ENCODE data around the gene TOM1L2. TPM values are rescaled to one million over a fixed set of nuclear protein-coding genes. Genes with fewer than 3 reads are reported as not detected.

The TOM1L2 gene
- total RNA-seq, 1 donor from 2014 or later: 27.1 TPM

DNA sequence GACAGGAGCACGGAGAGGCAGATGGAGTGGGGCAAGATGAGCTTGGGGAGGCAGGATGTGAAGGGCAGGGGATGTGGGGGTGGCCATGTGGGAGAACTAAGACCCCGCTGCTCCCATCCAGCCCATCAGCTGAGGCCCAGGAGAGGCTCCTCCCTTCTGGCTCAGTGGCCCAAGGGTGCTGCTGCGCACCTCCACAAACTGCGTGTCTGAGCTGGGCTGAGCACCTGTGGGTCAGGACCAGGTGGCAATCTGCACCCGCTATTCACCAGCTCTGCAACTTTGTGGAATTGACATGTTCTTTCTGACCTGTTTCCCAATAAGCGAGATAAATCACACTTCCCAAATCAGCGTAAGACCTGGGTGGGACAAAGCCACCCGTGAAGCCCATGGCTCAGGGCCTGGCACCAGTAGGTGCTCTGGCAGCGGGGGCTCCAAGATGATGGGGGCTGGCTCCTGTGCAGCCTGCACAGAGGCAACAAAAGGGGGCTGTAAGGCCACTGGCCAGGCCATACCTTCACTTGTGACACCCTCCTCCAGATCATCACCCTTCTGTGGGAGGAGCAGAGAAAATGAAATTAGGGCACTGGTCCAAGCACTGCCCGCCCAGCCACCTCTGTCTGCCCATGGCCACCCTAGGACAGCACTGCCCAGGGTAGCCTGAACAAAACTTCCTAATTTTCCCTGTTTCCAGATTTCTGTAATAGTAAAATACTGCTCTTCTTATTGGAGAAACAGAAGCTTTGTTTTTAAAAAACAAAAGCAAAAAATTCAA is 123.7 kb downstream of the TOM1L2 start:
- DNase-seq: no peak

DNA sequence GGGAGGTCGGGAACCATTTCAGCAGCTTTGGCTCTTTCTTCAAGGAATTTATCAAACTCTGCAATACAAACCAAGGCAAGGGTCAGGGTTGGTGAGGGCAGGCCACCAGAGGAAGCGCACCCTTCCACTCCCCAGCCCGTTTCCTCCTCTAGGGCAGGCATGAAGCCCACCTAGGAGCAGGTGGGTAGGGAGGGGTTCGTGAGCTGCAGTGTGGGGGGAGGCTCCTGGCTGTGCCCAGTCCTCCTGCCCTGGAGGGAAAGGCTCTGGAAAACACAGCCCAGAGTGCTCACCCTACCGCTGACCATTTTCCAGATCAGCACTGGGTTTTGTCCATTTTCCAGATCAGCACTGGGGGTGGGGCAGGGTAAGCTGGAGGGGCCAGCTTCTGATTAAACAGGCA is 124.5 kb downstream of the TOM1L2 start:
- no peak for DNase-seq

DNA sequence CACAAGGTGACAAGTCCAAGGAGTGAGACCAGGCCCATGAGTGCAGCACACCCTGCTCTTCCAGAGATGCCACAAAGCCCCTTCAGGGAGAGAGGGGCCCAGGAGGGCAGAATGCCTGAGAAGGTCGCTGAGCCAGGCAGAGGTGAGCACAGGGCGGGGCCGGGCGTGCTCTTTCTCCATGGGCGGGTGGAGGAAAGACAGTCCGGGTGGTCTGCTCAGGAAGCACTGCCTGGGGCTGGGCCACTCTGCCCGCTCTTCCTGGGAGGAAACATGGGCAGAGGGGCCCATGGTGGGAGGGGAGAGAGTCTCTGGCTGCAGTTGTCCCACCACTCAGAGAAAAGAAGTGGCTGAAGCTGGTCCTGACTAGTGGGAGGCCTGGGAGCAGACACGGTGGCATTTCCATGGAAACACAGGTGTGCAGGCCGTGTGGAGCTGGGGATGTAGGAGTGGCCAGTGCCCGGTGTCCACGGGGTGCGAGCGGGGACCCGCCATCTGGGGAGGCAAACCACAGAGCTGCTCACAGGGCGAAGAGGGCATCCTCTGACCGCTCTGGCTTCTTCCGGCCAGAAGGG is 125.0 kb downstream of the TOM1L2 start:
- DNase-seq: no peak

DNA sequence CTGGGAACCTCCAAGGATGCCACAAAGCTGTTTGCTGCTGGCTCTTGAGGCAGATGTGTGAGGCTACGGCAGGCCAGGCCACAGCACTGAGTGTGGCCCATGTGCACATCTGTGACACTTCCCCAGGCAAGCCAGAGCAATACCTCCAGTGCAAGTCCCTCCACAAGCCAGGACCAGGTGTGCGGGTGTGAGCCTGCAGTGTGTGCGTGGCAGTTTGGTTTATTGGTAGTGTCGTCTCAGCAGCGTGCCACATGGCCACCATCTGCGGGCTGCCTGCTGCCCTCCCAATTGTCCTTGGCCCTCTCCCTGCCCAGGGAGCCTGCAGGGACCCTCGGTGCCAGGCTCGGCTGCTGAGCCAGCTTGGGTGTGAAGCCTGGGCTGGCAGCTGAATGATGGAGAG is 125.6 kb downstream of the TOM1L2 start:
- DNase-seq: no peak

DNA sequence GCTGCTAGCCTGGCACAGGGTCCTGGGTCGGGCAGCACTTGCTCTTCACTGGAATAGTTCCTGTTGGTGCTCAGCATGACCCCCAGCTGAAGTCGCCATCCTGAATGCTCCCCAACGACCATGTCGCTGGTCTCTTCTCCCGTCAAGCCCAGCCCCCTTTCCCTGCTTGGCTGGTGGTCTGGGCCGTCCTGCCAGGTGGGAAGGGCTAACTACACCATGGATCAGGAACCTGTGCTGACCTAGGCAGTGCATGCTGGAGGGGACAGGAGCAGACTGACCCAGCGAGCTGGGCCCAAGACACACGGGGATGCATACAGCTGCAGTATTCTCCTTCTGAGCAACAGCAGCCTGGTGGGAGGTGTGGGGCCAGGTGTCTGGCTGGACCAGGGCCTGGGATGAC is 126.2 kb downstream of the TOM1L2 start:
- DNase-seq: no peak

DNA sequence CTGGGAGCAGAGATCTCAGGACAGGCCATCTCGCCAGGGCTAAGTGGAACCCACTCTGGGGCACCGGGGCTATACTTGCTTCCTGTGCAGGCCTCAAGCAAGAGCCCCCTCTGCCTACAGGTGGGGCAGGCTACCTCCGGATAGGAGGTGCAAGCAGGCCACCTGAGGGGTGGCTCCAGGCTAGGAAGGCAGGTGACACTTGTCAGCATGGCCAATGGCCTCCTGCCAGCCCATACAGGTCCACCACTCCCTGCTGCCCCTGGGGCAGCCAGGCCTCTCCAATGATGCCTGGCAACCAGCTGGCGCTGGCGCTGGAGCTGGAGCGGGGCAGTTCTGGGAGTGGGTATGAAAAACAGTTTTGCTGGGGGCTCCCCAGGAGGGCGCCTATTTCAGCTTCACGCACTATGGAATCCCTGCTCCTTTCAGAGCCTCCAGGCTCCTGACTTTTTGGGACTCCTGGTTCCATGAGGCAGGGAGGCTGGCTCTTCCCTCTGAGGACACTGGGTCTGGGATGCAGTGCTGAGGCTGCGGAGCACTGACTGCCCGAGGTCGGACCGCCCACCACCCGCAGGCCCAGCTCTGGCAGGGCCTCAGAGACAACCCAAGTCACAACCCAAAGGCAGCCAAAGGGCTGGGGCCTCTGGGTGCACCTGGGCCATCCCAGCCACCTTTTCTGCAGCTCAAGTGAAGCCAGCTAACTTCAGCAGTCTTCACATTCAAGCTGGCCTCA is 127.0 kb downstream of the TOM1L2 start:
- DNase-seq: no peak

DNA sequence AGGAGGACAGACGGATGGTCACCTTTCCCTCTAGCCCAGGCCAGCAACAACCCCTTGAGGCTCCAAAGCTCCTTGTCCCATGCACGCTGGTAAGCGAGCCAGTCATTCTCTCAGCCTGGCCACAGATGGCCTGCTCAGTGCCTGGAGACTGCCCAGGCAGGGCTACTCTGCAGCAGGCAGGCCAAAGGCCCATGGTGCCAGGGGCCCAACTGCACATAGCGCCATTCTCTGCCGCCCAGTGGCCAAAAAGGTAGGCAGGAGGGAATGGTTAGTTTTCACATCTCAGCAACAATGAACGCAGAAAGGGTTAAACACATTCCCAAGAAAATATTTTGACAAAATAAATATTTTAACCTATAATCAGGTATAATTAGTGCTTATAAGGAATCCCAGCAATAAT is 127.7 kb downstream of the TOM1L2 start:
- no peak for DNase-seq

DNA sequence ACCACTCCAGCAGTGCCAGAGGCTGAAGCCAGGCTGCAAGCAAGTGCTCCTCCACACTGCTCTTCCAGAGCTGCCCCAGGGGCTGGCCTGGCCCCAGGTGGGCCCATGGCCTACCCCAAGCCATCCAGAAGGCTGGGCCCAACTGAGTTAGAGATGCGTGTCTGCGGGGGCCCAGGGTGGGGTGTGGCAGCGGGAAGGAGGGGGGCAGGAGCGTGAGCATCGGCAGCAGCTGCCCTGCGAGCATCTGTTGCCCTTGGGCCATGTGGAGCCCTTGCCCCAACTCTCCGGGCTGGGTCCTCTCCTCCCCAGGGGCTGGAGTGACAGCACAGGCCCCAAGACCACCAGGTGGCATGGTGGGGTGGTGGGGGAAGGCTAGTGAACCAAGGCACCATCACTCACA is 128.1 kb downstream of the TOM1L2 start:
- no peak for DNase-seq

DNA sequence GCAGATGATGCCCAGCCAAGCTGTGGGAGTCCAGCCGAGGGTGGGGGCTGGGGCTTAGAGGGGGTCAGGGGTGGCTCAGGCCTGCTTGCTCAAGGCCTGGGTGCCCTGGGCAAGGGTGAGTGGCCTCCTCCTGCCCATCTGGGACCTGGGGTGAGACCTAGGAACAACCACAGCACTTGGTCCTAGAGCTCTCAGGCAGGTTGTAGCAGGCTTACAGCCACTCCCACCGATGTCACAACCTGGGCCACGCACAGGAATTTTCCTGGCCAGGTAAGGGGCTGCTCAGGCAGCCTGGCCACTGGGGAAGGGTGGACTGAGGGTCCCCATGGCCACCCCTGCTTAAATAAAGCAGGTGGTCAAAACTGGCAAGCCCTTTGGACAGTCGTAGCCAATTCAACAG is 129.1 kb downstream of the TOM1L2 start:
- DNase-seq: no peak

DNA sequence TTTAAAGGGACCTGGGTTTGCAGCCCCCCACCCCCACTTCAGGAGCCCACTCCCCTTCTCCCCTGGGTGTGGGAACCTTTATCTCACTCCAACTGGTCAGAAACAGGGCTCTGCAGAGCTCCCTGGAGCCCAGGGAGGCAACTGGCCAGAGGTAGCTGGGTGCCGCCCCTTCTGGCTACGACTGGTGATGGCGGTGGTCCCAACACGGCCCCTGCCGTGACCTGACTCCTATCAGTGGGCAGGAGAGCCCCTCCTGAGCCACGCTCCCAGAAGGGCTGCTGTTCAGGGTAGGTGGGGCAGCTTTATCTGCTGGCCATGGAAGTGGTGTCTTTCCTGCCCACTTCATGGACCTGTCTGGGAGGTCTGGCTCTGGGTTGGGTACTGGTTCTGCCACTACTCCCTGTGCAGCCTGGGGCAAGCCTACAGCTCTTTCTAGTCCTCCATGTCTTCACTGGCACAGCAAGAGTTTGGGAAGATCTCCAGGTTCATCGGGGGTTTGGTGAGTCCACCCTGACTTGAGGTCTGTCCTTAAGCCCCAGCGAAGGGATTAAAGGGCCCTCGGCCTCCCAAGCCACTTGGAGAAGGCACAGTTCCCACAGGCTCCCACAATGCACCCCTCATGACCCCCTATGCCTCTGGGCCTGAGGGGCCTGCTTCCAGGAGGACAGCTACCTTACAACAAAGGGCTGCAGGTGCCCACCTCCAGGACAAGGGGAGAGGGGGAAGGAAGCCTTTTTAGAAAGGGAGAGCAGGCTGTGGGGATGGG is 129.9 kb downstream of the TOM1L2 start:
- no peak for DNase-seq

DNA sequence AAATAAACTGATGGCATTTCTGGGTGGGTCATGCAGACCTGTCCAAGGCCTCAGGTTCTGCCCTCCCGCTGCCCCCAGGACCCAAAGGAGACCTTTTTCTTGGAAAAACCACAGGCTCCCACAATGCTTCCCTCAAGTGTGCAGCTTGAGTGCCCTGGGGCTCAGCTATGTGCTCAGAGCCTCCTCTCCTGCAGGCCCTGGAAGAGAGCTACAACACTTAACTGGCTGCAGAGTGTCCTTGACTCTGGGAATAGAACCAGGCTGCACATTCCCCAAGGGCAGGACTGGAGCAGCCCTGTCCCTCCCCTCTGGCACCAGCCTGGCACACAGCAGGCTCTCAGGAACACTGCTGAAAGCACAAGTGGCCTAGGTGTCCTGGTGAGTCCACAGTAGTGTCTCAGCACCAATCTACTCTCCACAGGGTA is 130.6 kb downstream of the TOM1L2 start:
- DNase-seq: no peak

DNA sequence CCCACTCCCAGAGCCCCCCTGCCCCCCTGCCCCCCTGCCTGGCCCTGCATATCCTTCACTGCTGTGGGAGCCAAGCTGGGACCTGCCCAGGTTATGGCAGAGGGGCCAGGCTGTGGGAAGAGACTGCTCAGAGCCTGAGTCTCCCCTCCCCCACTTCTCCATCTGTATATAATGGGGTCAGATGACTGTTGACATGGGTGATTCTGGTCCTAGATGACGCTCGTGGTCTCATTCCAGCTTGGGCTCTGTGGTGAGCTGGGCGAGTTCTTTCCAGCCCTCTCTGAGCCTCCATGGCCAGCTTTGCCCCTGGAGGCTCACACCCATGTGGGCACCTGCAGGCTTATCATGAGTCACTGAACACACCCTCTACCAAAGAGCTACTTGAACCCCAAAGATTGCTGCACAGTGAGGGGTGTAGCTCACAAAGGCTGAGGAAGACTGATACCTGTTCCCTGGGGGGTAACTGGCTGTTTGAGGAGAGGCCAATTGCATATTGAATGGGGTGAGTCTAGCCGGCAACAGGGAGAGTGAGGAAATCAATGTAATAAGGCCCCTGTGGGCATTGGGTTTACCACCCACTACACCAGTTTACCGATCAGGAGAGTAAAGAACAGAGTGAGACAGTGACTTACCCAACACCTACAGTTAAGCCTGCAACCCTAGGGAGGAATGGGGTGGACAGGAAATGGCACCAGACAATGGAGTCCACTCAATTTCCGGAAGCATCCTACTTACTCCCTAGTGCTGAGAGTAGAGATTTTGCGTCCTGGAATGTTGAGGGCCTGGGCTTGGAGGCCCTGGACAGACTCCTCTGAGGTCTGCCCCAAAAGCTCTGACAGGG is 131.2 kb downstream of the TOM1L2 start:
- peak; percentile 28 for DNase-seq

DNA sequence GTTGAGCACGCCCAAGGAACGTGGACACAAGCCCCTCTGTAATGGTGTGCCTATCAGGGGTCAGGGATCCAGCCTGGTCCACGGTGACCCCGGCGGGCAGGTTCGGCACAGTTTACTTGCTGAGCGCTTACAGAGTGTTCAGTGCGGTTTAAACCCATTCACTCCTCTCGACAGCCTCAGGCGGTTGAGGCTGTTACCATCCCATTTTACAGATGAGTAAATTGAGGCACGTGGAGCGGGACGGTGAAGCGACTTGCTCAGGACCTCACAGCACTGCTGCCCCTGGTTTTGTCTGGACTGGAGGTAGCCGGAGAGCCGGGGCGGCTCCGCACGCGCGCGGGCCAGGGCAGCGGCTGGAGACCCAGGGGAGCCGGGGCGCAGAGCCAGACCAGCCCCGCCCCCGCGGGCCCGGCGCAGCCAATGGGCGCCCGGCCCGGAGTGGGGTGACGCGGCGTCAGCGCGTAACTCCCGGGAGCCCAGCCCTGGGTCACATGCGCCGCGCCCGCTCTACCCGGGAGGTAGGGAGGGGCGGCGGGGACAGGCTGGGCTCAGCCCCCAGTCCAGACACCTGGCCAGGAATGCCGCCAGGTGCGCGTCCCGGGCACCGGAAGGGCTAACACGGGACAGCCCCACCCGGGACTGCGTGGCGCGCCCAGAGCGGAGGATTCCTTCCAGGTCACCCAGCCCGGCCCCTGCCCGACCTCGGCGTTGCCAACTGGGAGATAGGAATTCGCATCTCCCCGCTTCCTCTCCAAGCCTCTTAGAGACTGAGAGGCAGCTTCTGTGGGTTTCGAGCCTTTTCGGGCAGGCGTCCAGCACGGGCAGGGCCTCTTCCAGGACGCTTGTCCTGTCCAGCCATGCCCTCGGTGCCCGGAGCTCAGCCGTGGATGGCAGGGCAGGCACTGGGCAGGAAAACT is 132.2 kb downstream of the TOM1L2 start:
- DNase-seq: peak; percentile 81

DNA sequence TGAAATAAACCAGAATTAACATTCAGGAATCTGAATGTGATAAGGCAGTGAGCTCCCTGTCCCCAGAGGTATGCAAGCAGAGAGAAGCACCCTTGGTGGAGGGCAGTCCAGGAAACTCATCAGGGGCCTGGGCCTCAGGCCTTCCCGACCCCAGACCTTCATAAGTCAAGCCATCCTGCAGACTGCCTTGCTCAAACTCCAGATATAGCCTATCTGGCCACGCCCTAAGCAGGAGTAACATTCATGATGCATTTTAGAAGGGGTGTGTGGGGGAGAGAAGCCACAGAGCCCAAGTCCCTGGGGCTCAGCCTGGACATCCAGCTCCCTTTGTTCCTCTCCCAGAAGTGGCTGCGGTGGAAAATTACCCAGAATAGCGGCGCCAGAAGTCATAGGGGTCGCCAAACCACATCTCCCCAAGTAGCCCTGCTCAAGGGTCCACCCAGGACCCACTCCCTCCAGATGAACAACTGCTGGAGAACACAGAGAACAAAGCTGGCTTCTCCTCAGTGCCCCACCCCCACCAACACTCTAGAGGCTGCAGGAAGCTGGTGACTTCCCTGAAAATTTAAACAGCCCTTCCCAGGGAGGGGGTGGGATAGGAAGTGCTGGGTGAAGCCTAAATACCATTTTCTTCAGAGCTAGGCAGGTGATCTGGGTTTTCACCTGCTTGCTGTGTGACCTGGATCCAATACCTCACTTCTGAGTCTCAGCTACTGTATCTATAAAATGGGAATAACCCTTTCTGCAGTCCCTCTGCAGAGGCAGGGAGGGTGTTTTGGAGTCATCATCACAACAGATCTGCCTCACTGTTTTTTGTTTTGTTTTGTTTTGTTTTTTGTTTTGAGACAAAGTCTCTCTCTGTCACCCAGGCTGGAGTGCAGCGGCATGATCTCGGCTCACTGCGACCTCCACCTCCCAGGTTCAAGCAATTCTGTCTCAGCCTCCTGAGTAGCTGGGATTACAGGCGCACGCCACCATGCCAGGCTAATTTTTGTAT is 133.9 kb downstream of the TOM1L2 start:
- peak; percentile 30 for DNase-seq

DNA sequence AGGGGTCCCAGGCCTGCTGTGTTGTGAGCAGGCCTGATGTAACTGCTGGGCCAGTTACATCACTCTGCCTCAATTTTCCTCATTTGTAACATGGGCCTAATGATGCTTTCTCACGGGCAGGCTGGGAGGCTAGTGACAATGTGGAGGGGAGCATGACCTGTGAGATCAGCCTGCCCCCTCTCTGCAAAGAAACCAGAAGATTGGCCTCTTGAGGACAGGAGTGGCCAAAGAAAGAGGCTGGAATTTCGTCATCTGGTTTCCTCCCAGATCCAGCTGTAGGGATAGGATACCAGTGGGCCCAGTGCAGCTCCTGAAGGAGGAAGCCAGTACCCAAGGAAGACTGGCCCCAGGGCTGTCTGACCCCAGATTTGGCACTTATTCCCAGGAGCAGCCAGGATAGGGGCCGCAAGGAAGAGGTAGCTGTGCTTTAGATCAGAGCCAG is 134.8 kb downstream of the TOM1L2 start:
- peak; percentile 61 for DNase-seq

DNA sequence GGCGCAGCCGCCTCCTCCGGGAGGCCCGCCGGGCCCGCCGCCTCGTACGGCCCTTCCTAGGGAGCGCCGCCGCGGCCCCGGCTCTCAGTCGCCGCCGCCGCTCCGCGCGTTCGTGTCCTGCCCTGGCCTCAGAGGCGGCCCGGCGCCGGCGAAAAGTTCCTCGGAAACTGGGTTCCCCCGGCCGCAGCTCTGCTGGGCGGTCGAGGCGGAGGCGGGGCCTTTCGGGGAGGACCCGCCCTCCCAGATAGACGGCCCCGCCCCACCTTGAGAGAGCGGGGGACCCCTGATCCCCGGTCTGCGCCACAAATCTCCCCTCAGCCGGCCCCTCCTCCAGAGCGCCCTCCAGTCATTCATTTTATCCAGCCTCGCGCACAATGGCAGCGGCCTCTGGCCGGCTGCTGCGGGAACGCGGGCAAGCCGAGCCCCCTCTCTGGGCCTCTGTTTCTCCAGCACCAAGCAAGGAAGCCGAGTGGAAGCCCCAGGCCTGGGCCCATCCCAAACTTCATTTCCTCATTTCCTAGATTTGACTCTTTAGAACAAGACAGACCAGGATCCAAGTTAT is 135.3 kb downstream of the TOM1L2 start, which contains the start of gene SREBF1:
SREBF1 (minus strand) TSS at position 169 of the 562 bp plus-strand sequence. CDS start 169 bp downstream, outside the sequence.
- DNase-seq: peak; percentile 61

DNA sequence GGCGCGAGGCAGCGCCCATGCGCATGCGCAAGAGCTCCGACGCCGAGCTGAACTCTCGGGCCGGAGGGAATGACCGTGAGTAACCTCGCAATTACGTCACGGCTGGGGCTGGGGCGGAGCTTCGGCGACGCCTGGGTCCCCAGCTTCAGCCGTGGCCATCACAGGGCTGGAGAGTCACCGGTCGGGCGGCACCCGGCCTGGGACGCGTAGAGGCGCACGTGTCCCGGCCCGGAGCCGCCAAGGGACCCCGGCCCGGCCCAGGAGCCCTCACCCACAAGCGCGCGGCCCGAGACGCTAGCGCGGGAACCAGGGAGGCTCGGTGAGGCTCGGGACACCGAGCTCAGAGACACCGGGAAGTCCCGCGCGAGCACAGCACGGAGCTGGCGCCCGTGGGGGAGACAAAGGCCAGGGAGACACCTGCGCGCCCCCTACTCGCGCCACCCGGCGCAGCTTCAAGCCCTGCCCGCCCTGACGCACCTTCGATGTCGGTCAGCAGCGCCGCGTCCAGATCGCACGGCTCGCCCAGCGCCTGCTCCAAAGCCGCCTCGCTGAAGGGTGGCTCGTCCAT is 135.9 kb downstream of the TOM1L2 start:
- peak; percentile 95 for DNase-seq

Data from skin of body (tissue), 2 donors.